Measurements from ENCODE around the gene TCFL5.
A peak's percentile ranks its signal among the peaks of the same experiment; 100 is the strongest.

Gene TCFL5

GRCh38 chr20:62826646-62827310, 34.8 kb downstream of the TCFL5 start:
- Histone ChIP-seq H3K4me2 (ENCODE audit: low read length) (no peak overlapping the region), H3K4me3 (ENCODE audit: low read depth, low read length) (no peak overlapping the region), H2AFZ (no peak overlapping the region), H3K9me3 (ENCODE audit: control insufficient read depth, low read length) (no peaks in the 10 kb centered on the region), H3K36me3 (ENCODE audit: control insufficient read depth, insufficient read depth, low read length) (no peaks in the 10 kb centered on the region), H3K27ac (no peak overlapping the region), H3K9ac (no peak overlapping the region), H3K27me3 (ENCODE audit: control insufficient read depth, insufficient read depth, low read length) (no peaks in the 10 kb centered on the region), H3K79me2 (no peaks in the 10 kb centered on the region), H3K4me1 (no peaks in the 10 kb centered on the region)
- TF ChIP-seq CTCF (IDR thresholded peaks at IDR 0.05) = no peak

- Histone ChIP-seq H3K9me3 (ENCODE audit: control insufficient read depth, low read length) (no peaks in the 10 kb centered on the region), H3K4me2 (ENCODE audit: low read length) (no peak overlapping the region), H3K9ac (no peak overlapping the region), H3K4me1 (no peaks in the 10 kb centered on the region), H3K36me3 (ENCODE audit: control insufficient read depth, insufficient read depth, low read length) (no peaks in the 10 kb centered on the region), H2AFZ (no peak overlapping the region), H3K27me3 (ENCODE audit: control insufficient read depth, insufficient read depth, low read length) (no peaks in the 10 kb centered on the region), H3K27ac (no peak overlapping the region), H3K4me3 (ENCODE audit: low read depth, low read length) (no peak overlapping the region), H3K79me2 (no peaks in the 10 kb centered on the region)
- no peak for TF ChIP-seq CTCF (IDR thresholded peaks at IDR 0.05)
These were observed 35.5 kb downstream of the TCFL5 start for GRCh38 chr20:62825986-62826645.

GRCh38 chr20:62825333-62825985, 36.2 kb downstream of the TCFL5 start:
- H3K79me2 ChIP-seq = no peaks in the 10 kb centered on the region
- H3K9ac ChIP-seq = no peak overlapping the region
- H3K4me3 ChIP-seq (ENCODE audit: low read depth, low read length) = no peak overlapping the region
- no peak overlapping the region for H3K4me2 ChIP-seq (ENCODE audit: low read length)
- H3K36me3 ChIP-seq (ENCODE audit: control insufficient read depth, insufficient read depth, low read length) = no peaks in the 10 kb centered on the region
- TF ChIP-seq CTCF (IDR thresholded peaks at IDR 0.05) = no peak
- no peak overlapping the region for H2AFZ ChIP-seq
- H3K9me3 ChIP-seq (ENCODE audit: control insufficient read depth, low read length) = no peaks in the 10 kb centered on the region
- H3K27me3 ChIP-seq (ENCODE audit: control insufficient read depth, insufficient read depth, low read length) = no peaks in the 10 kb centered on the region
- H3K4me1 ChIP-seq = no peaks in the 10 kb centered on the region
- H3K27ac ChIP-seq = no peak overlapping the region

- no peak overlapping the region for H3K27ac ChIP-seq
- no peaks in the 10 kb centered on the region for H3K27me3 ChIP-seq (ENCODE audit: control insufficient read depth, insufficient read depth, low read length)
- no peaks in the 10 kb centered on the region for H3K4me1 ChIP-seq
- TF ChIP-seq CTCF (IDR thresholded peaks at IDR 0.05) = no peak
- H3K4me2 ChIP-seq (ENCODE audit: low read length) = peak overlapping the region; percentile 61
- H3K9me3 ChIP-seq (ENCODE audit: control insufficient read depth, low read length) = no peaks in the 10 kb centered on the region
- no peak overlapping the region for H3K9ac ChIP-seq
- H3K4me3 ChIP-seq (ENCODE audit: low read depth, low read length) = peak overlapping the region; percentile 43
- H3K79me2 ChIP-seq = no peaks in the 10 kb centered on the region
- H2AFZ ChIP-seq = peak overlapping the region; percentile 50
- no peaks in the 10 kb centered on the region for H3K36me3 ChIP-seq (ENCODE audit: control insufficient read depth, insufficient read depth, low read length)
These were observed 36.9 kb downstream of the TCFL5 start for GRCh38 chr20:62824476-62825332.

Data from parathyroid adenoma (tissue), 2 donors.